OCI-LY3 (cell line): Measurements from ENCODE around the gene PLEKHA7.

Experiments used
- H2AFZ ChIP-seq: fragments of 200-600, 300-600 bp; shearing (Covaris generic); 2 replicates; pipeline ENCODE4 v1.6.0; 2014; ENCODE audit warnings: antibody characterized with exemption, low read depth, low read length
- H3K27ac ChIP-seq: fragments of 200-600, 300-600 bp; sonication (generic); 2 replicates; pipeline ENCODE4 v1.5.1; 2014; ENCODE audit warnings: mild to moderate bottlenecking, low read length, moderate library complexity, mixed read lengths
- H3K27me3 ChIP-seq: fragments of 200-600, 300-600 bp; sonication (generic); 2 replicates; pipeline ENCODE4 v1.6.1; 2014; ENCODE audit warnings: low read depth, low read length, mixed read lengths
- H3K36me3 ChIP-seq: fragments of 200-600, 300-600 bp; sonication (generic); replicated peaks from 2 replicates; pipeline ENCODE3; 2014; ENCODE audit warnings: low read depth, low read length, mixed read lengths
- H3K4me1 ChIP-seq: fragments of 300-600, 200-600 bp; sonication (generic); 2 replicates; pipeline ENCODE4 v1.6.1; 2014; ENCODE audit warnings: low read length, mixed read lengths
- H3K4me2 ChIP-seq: fragments of 200-600, 300-600 bp; sonication (generic); 2 replicates; pipeline ENCODE4 v1.6.1; 2014; ENCODE audit warnings: low read length, mixed read lengths
- H3K4me3 ChIP-seq: fragments of 300-600, 200-600 bp; sonication (generic); 2 replicates; pipeline ENCODE4 v1.5.1; 2014; ENCODE audit warnings: antibody characterized with exemption, mild to moderate bottlenecking, low read length, moderate library complexity
- H3K79me2 ChIP-seq: fragments of 300-600, 200-600 bp; shearing (Covaris generic); 2 replicates; pipeline ENCODE4 v1.6.1; 2014; ENCODE audit warnings: mild to moderate bottlenecking, low read length, mixed read lengths
- H3K9ac ChIP-seq: fragments of 300-600, 200-600 bp; shearing (Covaris generic); 2 replicates; pipeline ENCODE4 v1.6.0; 2014; ENCODE audit warnings: mild to moderate bottlenecking, low read length, moderate library complexity
- H3K9me3 ChIP-seq: fragments of 200-600, 300-600 bp; shearing (Covaris generic); 2 replicates; pipeline ENCODE4 v1.6.1; 2014; ENCODE audit warnings: low read length, mixed read lengths; ENCODE audit not compliant: insufficient read depth
- H4K20me1 ChIP-seq: fragments of 200-600, 300-600 bp; sonication (generic); 2 replicates; pipeline ENCODE4 v1.6.1; 2016; ENCODE audit warnings: low read length, mixed read lengths; ENCODE audit not compliant: insufficient read depth
- CTCF ChIP-seq: fragments of 200-600, 300-600 bp; sonication (generic); IDR thresholded peaks from 2 replicates; pipeline ENCODE4 v1.5.1; 2014; ENCODE audit warnings: antibody characterized with exemption, low read length, low read depth
- EZH2phosphoT487 ChIP-seq: fragments of 200-600 bp; shearing (Covaris generic); IDR thresholded peaks from 2 replicates; pipeline ENCODE4 v1.6.1; 2018; ENCODE audit warnings: antibody characterized with exemption, mixed run types, low read depth

PLEKHA7 gene

GRCh38 chr11:16818284-16818683 lies 195.9 kb downstream of the PLEKHA7 start:
- Histone ChIP-seq H3K9me3 (no peaks in the 10 kb centered on the region), H3K4me2 (no peak overlapping the region)
- TF ChIP-seq EZH2phosphoT487 (no peak), CTCF (no peak)

GRCh38 chr11:16817351-16817750 lies 196.9 kb downstream of the PLEKHA7 start:
- TF ChIP-seq CTCF (no peak), EZH2phosphoT487 (no peak)
- no peak overlapping the region for H3K27ac ChIP-seq
- no peak overlapping the region for H2AFZ ChIP-seq
- no peaks in the 10 kb centered on the region for H3K79me2 ChIP-seq
- H3K9me3 ChIP-seq, result no peaks in the 10 kb centered on the region
- no peak overlapping the region for H3K4me3 ChIP-seq
- H3K4me1 ChIP-seq, result peaks cover 4% of the 10 kb centered on the region; the same call in 1 of the 2 replicates
- no peak overlapping the region for H3K4me2 ChIP-seq
- H3K9ac ChIP-seq, result no peak overlapping the region
- H4K20me1 ChIP-seq, result no peaks in the 10 kb centered on the region
- H3K27me3 ChIP-seq, result peaks cover 17% of the 10 kb centered on the region
- no peaks in the 10 kb centered on the region for H3K36me3 ChIP-seq

More at GRCh38 chr11:16818284-16818683, 195.9 kb downstream of the PLEKHA7 start:
- no peaks in the 10 kb centered on the region for H3K79me2 ChIP-seq
- peaks cover 10% of the 10 kb centered on the region for H3K27me3 ChIP-seq
- H3K36me3 ChIP-seq, result no peaks in the 10 kb centered on the region
- no peak overlapping the region for H3K27ac ChIP-seq
- no peak overlapping the region for H2AFZ ChIP-seq
- H3K4me1 ChIP-seq, result peaks cover 4% of the 10 kb centered on the region; the same call in 1 of the 2 replicates
- no peaks in the 10 kb centered on the region for H4K20me1 ChIP-seq
- H3K4me3 ChIP-seq, result no peak overlapping the region
- H3K9ac ChIP-seq, result no peak overlapping the region

- H3K36me3 ChIP-seq, result no peaks in the 10 kb centered on the region
- TF ChIP-seq CTCF (no peak), EZH2phosphoT487 (no peak)
- peaks cover 13% of the 10 kb centered on the region; the same call in 1 of the 2 replicates for H3K27me3 ChIP-seq
- H3K9ac ChIP-seq, result no peak overlapping the region
- no peaks in the 10 kb centered on the region for H4K20me1 ChIP-seq
- no peak overlapping the region for H3K4me3 ChIP-seq
- H2AFZ ChIP-seq, result no peak overlapping the region
- no peaks in the 10 kb centered on the region for H3K79me2 ChIP-seq
- H3K27ac ChIP-seq, result no peak overlapping the region
- H3K4me2 ChIP-seq, result no peak overlapping the region
- peaks cover 4% of the 10 kb centered on the region; the same call in 1 of the 2 replicates for H3K4me1 ChIP-seq
- no peaks in the 10 kb centered on the region for H3K9me3 ChIP-seq
These were observed 197.6 kb downstream of the PLEKHA7 start for GRCh38 chr11:16816358-16817270.

- no peak overlapping the region for H3K9ac ChIP-seq
- H3K79me2 ChIP-seq, result no peaks in the 10 kb centered on the region
- no peak overlapping the region for H3K4me3 ChIP-seq
- no peaks in the 10 kb centered on the region for H3K9me3 ChIP-seq
- no peak overlapping the region for H3K4me2 ChIP-seq
- no peak for TF ChIP-seq EZH2phosphoT487
- no peak for TF ChIP-seq CTCF
- no peak overlapping the region for H2AFZ ChIP-seq
- H3K27ac ChIP-seq, result no peak overlapping the region
- H4K20me1 ChIP-seq, result no peaks in the 10 kb centered on the region
- no peaks in the 10 kb centered on the region for H3K4me1 ChIP-seq
- H3K36me3 ChIP-seq, result no peaks in the 10 kb centered on the region
- peaks cover 13% of the 10 kb centered on the region; the same call in 1 of the 2 replicates for H3K27me3 ChIP-seq
These were observed 199.0 kb downstream of the PLEKHA7 start for GRCh38 chr11:16815047-16815767.
